ENCODE data around the gene TRIO.

DNA sequence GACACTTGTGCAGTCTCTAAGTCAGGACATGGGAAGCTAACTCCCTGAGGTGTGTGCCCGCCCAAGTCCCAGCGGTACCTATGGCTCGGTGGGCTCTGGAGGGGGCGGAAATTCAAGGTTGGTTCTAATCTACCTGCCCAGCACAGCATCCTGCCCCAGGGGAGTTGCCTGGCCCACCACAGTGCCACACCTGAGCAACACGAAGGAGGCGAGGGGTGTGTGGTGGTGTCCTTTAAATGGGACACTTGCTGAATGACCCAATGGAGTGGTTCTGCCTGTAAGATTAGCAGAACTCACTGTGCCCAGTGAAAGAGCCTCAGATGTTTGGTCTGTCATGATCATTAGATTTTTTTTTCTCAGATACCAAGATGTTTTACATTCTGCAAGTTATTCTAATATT is 367.7 kb downstream of the TRIO start:
- TF ChIP-seq, protein P1, sequence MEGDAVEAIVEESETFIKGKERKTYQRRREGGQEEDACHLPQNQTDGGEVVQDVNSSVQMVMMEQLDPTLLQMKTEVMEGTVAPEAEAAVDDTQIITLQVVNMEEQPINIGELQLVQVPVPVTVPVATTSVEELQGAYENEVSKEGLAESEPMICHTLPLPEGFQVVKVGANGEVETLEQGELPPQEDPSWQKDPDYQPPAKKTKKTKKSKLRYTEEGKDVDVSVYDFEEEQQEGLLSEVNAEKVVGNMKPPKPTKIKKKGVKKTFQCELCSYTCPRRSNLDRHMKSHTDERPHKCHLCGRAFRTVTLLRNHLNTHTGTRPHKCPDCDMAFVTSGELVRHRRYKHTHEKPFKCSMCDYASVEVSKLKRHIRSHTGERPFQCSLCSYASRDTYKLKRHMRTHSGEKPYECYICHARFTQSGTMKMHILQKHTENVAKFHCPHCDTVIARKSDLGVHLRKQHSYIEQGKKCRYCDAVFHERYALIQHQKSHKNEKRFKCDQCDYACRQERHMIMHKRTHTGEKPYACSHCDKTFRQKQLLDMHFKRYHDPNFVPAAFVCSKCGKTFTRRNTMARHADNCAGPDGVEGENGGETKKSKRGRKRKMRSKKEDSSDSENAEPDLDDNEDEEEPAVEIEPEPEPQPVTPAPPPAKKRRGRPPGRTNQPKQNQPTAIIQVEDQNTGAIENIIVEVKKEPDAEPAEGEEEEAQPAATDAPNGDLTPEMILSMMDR (IDR thresholded peaks at IDR 0.05; ENCODE audit: insufficient read depth, low read length, poor library complexity, severe bottlenecking), result no peak
- no peak for TF ChIP-seq EZH2phosphoT487 (conservative IDR thresholded peaks at IDR 0.05; ENCODE audit: low read length)
